Measurements from ENCODE around the gene USP10.

Gene USP10

DNA sequence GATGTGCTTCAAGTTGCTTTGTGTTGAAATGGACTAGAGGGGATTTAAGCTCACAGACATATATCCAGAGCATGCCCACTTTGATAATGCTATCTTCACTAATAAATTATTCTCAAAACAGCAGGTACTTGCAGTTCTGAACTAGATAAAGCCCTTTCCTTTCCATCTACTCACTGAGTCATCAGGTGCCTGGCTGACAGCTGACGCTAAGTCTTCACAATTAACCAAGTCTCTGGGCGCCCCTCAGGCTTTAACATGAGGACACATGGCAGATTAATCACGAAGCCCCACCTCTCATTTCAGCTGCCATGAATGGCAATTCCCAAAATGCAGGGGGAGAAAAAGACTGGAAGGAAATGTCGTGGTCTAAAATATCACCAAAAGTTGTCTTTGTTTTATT lies 90.5 kb downstream of the USP10 start:
- no peak for FAIRE-seq
- DNase-seq (ENCODE audit: extremely low spot score, insufficient read length, low read depth), result no peak

DNA sequence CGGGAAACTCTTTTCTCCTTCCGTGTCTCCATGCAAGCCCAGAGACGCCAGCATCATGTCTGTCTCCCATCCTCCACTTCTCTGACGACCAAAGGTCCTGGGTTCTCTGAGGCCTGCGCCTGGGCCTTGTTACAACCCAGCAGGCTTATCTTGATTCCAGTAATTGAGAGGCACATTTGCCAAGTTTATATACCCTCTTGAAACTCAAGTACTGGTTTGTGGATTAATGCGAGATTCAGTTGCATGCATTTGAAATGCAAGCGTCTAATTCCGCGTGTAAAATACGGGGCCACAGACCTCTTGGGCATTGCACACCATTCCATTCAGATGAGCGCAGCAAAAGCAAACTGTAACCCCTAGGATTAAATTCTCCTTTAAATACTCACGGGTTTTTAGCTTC lies 91.3 kb downstream of the USP10 start:
- FAIRE-seq (no peak), DNase-seq (ENCODE audit: extremely low spot score, insufficient read length, low read depth) (no peak)

DNA sequence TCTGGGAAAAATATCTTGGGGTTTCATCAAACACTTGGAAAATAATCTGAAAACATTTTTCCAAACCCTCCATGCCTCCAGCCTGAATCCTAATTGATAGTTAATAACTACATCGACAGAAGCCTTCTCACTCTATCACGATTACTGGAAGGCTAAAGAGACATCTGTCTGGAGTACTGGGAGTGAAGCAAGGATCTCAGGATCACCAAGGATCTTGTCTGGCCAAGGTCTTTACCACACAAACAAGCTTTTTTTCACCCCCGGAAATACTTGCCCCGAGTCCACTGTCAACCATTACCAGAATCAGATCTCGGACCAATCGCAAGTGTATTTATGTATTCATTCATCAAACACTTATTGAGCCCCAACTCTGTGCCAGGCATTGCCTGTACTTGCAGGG lies 91.7 kb downstream of the USP10 start:
- no peak for FAIRE-seq
- DNase-seq (ENCODE audit: extremely low spot score, insufficient read length, low read depth), result no peak

DNA sequence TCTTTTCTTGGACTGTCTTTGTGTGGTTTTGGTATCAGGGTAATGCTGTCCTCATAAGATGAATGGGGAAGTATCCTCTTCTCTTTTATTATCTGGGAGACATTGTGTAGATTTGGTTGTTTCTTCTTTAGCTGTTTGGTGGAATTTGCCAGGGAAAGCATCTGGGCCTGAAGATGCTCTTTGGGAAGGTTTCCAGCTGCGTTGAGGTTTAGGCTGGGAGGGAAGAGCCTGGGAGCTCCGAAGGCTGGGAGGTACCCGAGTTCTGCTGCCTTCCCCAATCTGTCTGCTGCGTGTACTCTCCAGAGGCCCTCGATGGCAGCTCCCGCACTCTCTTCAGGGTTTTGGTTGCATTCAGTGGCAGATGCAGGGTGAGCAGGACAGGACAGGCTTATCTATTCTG lies 94.4 kb downstream of the USP10 start:
- FAIRE-seq (no peak), DNase-seq (ENCODE audit: extremely low spot score, insufficient read length, low read depth) (no peak)

DNA sequence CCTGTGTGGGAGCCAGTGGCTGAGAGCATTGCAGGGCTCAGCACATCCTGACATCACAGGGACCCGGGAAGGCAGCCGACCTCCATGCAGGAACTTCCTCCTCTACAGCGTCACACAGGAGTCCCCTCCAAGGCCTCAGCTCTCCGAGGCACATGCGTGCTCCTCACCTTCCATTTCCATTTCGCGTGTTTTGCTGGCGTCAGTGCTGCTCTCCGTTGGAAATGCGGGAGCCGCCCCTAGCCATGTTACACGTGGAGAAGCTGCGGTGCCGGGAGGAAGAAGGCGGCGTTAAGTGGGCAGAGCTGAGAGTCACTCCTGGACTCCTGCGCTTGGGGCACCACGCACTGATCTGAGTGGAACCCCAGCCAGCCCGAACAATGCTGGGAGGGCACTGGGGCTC lies 94.8 kb downstream of the USP10 start:
- no peak for DNase-seq (ENCODE audit: extremely low spot score, insufficient read length, low read depth)
- FAIRE-seq, result no peak

DNA sequence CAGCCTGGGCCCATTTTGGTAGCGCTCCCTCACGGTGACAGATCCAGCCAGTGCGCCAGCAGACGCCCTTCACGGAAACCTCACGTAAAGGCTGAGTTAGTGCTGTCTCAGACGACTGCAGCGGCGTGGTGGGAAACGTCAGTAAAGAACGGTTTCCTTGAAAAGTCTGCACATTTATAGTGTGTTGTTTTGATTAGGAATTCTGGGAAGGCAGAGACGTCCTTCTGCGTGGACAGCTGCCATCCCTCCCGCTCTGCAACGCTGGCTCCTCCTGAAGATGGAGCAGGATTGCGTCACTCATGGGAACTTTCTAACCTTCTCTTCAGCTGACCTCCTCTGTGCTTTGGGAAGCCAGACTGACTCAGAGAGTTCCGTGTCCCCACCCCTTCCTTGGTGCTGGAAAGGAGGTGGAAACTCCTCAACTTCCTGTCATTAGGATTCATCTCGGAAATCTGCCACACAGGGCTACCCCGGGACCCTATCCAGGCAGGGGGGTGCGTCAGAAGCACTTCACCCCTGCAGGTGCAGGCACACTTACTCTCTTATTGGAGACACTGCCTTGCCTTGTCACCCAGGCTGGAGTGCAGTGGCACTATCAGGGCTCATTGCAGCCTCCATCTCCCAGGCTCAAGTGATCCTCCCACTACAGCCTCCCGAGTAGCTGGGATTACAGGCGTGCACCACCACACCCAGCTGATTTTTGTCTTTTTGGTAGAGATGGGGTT lies 95.7 kb downstream of the USP10 start:
- DNase-seq (ENCODE audit: extremely low spot score, insufficient read length, low read depth), result no peak

DNA sequence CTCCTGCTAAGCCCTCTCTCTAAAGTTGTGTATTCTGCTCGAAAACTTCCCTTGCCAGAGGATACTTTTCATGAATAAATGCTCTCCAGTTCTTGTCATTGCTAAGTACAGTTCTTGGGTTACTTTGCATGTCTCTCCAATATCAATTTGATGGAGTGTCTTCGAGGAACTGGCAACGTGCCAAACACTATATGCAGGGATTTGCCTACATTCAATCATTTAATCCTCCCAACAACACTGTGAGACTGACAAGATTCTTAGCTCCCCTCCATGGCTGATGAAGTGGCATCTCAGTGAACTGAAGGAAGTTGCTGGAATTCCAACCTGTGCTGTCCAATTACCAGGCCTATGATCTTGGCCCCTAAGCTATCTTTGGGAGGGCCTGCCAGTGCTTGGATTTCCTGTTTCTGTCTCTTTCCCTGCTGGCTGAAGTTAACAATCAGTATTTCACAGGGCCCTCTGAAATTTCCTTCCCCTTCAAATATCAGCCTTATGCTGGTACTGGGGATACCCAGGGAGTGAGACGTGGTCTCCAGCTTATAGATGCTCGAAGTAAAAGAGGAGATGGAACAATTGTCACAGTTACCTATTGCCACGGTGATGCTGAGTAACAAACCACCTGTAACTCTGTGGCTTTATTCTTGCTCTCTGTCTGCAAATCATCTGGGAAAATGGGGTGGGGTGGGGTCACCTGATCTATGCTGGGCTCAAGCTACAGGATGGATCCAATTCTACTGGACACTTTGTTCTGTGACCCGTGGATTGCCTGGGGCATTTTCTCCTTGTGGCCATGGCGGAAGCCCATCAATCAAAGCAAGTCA lies 100.6 kb downstream of the USP10 start:
- FAIRE-seq (no peak), DNase-seq (ENCODE audit: extremely low spot score, insufficient read length, low read depth) (no peak)

More for the DNA sequence above, 95.7 kb downstream of the USP10 start:
- no peak for FAIRE-seq

DNA sequence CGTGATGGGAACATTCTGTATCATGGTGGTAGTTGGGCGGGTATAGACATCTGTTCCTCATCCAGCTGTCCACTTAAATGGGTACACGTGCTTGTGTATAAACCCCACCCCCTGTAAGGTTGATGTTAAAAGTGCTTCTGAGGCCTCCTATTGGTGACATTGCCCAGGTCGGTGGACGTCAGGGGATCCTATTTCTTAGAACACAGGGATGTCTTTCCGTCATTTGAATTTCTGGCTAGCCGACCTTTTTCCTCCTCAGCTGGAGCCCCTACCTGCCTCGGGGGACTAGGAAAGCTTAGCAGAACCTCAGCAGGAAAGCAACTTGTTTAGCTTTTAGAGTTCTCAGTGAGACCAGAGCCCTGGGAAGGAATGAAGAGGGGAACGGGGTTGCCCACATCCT lies 103.3 kb downstream of the USP10 start:
- no peak for DNase-seq (ENCODE audit: extremely low spot score, insufficient read length, low read depth)
- FAIRE-seq, result no peak

DNA sequence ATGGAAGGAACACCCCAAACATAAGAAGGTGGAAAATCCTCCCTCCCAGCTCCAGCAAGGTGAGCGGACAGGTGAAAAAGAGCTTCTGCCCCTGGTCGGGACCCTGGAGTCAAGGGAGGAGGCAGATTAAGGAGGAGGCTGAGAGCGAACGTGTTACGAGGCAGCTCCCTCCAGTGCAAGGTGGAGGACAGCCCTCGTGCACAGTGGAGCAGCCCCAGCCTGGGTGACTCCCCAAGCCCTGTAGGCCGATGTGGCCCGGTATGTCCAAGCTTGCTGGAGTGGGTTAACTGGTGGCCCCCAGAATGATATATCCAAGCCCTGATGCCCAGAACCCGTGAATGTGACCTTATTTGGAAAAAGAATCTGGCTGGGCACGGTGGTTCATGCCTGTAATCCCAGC lies 104.5 kb downstream of the USP10 start:
- no peak for FAIRE-seq
- no peak for DNase-seq (ENCODE audit: extremely low spot score, insufficient read length, low read depth)

DNA sequence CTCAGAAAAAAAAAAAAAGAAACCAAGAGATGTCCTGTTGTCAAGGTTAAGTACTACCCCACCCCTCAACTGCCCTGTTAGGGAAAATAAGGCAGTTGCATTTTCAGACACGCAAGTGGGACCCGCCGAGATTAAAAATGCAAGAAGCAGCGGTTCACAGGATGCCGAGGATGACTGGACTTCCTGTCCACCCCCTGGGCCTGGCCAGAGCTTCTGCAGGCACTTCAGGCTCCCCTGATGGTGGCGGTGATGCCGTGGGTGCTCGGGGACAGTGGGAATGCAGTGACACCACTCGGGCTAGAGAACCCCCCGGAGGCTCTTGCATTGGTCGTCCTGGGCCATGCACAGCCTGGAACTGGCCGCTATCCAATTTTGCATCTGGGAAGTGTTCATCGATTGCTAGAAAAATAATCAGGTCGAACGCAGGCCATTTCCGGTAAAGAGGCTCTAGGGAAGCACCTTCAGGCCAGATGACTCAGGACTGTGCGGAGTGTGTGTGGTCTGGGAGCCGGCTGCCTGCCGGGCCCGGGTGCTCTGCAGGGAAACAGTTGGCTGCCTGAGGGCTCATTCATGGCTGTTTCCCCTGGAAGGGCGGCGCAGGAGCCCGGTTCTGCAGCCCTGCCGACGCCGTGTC lies 106.6 kb downstream of the USP10 start:
- FAIRE-seq (peak; percentile 59), DNase-seq (ENCODE audit: extremely low spot score, insufficient read length, low read depth) (peak; percentile 22)

DNA sequence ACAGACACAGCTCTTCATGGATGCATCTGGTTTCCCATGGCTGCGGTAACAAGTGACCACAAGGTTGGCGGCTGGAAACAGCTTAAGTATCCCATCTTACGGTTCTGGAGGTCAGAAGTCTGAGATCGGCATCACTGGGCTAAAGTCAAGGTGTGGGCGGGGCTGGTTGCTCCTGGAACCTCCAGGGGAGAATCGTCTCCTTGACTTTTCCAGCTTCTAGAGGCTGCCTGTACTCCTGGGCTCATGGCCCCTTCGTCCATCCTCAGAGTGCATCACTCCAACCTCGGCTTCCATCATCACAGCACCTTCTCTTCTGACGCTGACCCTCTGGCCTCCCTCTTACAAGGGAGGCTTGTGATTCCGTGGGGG lies 107.1 kb downstream of the USP10 start:
- DNase-seq (ENCODE audit: extremely low spot score, insufficient read length, low read depth) (no peak), FAIRE-seq (no peak)

DNA sequence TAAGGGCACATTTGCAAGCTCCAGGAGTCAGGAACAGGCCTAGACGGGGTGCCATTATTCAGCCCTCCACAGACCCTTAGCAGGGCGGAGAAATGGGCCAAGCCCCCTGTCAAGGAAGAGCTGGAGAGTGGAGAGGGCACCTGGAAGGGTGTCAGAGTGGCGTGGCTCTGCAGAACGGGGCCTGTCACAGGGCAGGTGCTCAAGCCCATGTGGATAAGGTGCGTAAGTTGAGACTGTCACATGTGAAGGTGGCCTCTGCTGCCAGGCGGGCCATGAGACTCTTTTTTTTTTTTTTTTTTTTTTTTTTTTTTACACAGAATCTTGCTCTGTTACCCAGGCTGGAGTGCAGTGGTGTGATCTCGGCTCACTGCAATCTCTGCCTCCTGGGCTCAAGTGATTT lies 108.0 kb downstream of the USP10 start:
- DNase-seq (ENCODE audit: extremely low spot score, insufficient read length, low read depth), result no peak
- no peak for FAIRE-seq

DNA sequence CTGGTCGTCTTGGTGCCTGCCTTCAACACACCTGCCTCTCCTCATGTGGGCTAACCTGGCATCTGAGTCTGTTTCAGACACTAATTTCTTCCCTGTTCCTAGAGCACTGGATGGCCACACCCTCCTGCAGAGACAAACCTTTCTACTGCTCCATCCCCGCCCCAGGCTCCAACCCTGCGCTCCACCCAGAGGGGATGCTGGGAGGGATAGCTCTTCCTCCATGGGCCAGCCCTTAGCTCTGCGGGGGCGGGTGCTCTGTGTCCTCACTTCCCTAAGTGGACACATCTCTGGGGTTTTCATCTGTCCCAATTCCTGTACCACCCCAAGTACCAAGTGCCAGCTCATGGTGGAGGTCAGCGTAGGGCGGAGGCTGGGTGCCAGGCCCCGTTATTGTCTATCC lies 109.0 kb downstream of the USP10 start:
- FAIRE-seq (no peak), DNase-seq (ENCODE audit: extremely low spot score, insufficient read length, low read depth) (no peak)

DNA sequence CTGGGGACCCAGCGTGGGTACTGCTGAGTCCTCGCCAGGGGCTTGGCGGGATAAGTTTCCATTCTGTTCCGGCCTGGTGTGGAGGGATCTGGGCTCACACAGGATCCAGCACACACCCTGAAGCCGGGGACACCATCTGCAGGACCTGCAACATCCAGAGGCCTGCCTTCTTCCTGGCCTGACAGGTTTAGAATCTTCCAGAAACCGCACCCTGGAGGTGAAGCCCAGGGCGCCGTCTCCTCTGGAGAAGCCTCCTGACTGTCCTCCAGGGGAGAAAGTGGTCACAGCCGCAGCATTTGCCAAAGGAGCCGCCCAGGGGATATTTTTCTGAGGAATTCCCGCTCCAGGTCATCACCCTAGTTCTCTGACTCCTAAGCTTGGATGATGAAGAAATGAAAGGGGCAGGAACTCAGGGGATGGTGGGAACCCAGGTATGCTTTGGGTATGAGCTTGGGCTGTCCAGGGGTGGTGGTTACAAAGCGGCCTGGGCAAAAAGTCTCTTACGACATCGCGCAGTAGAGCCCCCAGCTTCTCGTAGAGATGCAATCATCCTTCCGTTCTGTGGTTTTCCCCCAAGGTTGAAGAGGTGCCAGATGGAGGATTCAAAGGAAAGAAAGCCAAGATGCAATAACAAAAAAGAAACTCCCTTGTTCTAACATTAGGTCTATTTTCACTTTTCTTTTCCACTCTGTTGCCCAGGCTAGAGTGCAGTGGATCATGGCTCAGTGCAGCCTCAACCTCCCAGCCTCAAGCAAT lies 110.9 kb downstream of the USP10 start:
- DNase-seq (ENCODE audit: extremely low spot score, insufficient read length, low read depth), result no peak
- peak; percentile 83 for FAIRE-seq

DNA sequence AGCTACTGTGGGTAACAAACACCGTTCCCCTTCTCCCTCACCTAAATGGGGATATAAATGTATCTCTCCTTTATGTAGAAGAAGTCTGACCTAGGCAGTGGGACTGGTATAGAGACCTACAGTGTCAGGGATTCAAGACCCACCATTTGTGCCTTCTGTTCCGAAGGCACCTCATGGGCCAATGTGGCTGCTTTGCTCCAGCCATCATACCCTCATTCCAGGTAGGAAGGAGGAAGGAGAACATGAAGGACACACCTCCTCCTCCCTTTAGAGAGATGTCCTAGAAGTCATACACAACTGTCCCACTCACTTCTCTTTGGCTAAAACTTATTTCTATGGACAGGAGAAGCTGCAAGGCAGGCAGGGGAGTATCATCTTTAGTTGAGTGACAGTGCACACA lies 111.7 kb downstream of the USP10 start:
- no peak for DNase-seq (ENCODE audit: extremely low spot score, insufficient read length, low read depth)
- no peak for FAIRE-seq

DNA sequence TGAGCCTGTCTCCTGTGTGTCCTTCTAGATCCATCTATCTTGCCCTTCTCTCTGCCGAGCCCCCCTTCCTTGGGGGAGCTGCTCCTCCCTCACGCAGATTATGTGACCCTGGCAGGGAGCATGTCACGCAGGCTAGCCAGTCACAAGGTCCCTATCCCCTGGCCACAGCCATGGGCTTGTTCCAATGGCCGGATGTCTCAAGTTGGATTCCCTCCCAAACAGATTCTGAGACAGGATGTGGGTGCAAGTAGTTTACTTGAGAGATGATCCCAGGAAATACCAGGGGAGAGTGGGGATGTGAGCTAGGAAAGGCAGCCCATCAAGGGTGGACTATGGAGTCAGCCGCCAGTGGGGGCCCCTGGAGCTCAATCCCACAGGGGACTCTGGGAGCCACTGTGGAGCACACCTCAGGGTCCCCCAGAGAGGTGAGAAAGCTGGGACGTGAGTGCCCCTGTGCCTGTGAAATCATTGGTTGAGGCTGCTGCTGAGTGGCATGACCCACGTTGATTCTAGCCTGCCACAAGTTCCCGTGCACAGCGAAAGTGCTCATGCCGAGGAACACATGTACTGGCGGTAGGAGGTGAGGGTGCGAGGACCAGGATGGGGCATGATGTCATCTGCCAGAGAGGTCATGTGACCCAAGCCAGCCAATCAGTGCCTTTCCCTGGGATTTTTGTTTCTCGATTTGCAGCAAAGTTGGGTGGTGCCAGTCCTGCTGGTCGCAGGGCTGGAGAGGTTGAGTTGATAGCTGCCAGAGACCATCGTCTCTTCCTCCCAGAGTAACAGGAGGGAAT lies 113.5 kb downstream of the USP10 start:
- DNase-seq (ENCODE audit: extremely low spot score, insufficient read length, low read depth) (no peak), FAIRE-seq (no peak)

DNA sequence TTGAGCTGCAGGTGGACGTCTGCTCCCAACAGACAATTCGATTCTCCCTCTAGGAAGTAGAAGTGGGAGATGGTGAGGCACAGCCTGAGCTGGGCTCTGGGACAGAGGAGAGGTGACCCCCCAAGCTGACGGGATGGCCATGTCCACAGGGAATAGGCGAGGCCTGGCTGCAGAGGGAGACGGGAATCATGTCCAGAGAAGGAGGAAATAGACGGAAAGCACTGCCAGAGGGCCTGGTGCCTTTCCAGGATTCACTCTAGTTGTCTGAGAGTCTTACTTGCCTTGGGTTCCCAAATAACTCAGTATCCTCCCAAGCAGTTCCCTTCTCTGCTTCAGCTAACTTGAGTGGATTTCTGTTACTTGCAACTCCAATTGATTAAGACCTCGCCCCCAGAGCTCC lies 115.7 kb downstream of the USP10 start:
- DNase-seq (ENCODE audit: extremely low spot score, insufficient read length, low read depth) (no peak), FAIRE-seq (no peak)

DNA sequence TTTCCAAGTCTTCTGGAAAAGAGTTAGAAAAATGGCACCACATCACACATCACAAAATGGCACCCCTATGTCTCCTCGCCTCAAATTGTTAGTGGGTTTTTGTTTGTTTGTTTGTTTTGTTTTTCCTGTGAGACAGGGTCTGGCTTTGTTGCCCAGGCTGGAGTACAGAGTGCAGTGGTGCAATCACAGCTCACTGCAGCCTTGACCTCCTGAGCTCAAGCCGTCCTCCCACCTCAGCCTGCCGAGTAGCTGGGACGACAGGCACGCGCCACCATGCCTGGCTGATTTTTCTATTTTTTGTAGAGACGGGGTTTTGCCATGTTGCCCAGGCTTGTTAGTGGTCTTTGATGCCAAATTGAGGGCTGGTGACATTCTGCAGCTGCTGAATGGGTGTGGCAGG lies 116.2 kb downstream of the USP10 start:
- FAIRE-seq, result no peak

DNA sequence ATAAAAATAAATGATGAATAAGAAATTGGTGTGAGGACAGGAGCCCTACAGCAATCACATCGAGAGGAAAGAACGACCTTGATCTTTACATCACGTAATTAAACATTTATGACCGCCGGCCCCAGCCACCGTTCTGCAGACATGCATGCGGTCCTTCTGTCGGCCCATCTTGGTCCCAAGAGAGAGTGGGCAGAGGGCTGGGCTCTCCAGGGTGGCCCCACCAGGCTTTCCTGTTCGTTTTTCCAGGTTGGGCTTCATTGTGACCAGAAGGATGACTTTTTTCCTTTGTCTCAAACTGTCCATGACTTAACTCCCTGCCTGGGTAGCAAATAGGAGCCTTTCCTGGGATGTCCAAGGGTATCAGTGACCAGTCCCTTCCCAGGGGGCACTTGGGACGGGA lies 116.7 kb downstream of the USP10 start:
- no peak for DNase-seq (ENCODE audit: extremely low spot score, insufficient read length, low read depth)

More for the DNA sequence above, 116.2 kb downstream of the USP10 start:
- DNase-seq (ENCODE audit: extremely low spot score, insufficient read length, low read depth), result no peak

DNA sequence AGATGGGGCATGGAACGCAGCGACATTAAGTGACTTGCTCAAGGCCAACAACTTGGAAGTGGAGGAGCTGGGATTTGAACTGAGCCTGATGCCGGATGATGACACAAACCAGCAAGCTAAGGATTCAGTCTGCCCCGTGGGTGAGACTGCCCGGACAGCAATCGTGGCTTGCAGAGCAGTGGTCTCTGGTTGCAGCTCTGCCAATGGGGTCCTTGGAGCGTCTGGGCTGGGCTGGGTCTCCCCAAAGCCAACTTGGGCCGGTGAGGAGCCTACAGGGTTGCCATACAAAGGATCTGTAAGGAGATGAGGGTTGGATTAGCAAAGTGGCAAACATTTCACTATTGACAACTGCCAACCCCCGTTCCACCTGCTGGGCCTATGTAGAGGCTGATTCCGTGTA lies 117.4 kb downstream of the USP10 start:
- FAIRE-seq (no peak), DNase-seq (ENCODE audit: extremely low spot score, insufficient read length, low read depth) (no peak)

More for the DNA sequence above, 116.7 kb downstream of the USP10 start:
- FAIRE-seq, result no peak

Data from GM18507 (cell line).